GM21515 (cell line): Measurements from ENCODE around the gene RABL2B.
"Not testable (repeated sequence)": the region's sequence is repeated elsewhere in the genome, so short reads cannot be mapped to it uniquely, and the experiment has no call there.

Source experiments
- ATAC-seq: cut with Tn5 transposase; IDR thresholded peaks from one replicate; pipeline ENCODE4 v1.9.1; 2021; ENCODE audit not compliant: unreplicated experiment

Gene RABL2B

GRCh38 chr22:50783033-50783879 lies at the start of gene RABL2B:
Gene RABL2B, minus strand, starts transcription at chr22:50783636. Its CDS starts 1,342 bp downstream, at chr22:50782294.
- ATAC-seq: peak; percentile 87

- ATAC-seq: not testable (repeated sequence)
Observed at GRCh38 chr22:50786936-50787335, 3.5 kb upstream of the RABL2B start.

- ATAC-seq: not testable (repeated sequence)
Observed at GRCh38 chr22:50785289-50785688, 1.9 kb upstream of the RABL2B start.

- not testable (repeated sequence) for ATAC-seq
Observed at GRCh38 chr22:50783880-50784276, 442 bp upstream of the RABL2B start.

- ATAC-seq: not testable (repeated sequence)
Observed at GRCh38 chr22:50782253-50782652, 1.2 kb downstream of the RABL2B start.

GRCh38 chr22:50780244-50780643 lies 3.2 kb downstream of the RABL2B start:
- ATAC-seq: not testable (repeated sequence)

- ATAC-seq: not testable (repeated sequence)
Observed at GRCh38 chr22:50777631-50778030, 5.8 kb downstream of the RABL2B start.

DNA sequence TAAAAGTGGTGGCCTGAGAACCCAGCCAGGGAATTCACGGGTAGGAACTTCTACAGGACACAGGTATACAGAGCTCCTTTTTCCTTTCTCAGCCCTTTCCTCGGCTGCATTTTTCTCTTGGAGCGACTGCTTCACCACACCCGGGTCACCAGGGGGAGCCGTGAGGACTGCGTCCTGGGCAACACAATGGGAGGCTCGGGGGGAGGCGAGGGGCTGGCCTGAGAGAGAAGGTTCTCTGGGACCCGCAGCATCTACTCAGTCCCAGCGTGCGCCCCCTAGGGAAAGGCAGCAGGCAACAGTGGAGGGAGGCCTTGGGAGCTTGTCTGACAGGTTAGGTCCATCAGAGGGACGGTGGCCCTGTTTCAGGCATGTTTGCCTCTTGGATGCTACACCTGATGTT lies 8.3 kb downstream of the RABL2B start:
- ATAC-seq: not testable (repeated sequence)

- ATAC-seq: not testable (repeated sequence)
Observed at GRCh38 chr22:50764288-50764687, 19.1 kb downstream of the RABL2B start.

GRCh38 chr22:50761829-50762228 lies 21.6 kb downstream of the RABL2B start:
- not testable (repeated sequence) for ATAC-seq

- ATAC-seq: not testable (repeated sequence)
Observed at GRCh38 chr22:50759597-50760341, 23.7 kb downstream of the RABL2B start.

- not testable (repeated sequence) for ATAC-seq
Observed at GRCh38 chr22:50756949-50757491, 26.4 kb downstream of the RABL2B start.

DNA sequence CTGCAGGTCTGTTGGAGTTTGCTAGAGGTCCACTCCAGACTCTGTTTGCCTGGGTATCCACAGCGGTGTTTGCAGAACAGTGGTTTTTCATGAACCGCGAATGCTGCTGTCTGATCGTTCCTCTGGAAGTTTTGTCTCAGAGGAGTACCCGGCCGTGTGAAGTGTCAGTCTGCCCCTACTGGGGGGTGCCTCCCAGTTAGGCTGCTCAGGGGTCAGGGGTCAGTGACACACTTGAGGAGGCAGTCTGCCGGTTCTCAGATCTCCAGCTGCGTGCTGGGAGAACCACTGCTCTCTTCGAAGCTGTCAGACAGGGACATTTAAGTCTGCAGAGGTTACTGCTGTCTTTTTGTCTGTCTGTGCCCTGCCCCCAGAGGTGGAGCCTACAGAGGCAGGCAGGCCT lies 27.0 kb downstream of the RABL2B start:
- ATAC-seq: not testable (repeated sequence)

DNA sequence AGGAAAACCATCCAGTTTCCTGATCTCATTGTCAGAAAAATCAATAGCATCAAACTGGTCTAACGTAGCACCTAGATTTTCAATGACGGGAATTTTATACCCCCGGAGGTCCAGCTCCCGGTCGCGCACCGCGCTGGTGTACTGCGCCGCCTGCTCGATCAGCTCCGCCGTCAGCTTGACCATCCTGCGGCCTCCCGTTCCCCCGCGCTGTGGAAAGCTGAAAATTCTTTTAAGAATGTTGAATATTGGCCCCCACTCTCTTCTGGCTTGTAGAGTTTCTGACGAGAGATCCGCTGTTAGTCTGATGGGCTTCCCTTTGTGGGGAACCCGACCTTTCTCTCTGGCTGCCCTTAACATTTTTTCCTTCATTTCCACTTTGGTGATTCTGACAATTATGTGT lies 28.2 kb downstream of the RABL2B start:
- ATAC-seq: not testable (repeated sequence)

DNA sequence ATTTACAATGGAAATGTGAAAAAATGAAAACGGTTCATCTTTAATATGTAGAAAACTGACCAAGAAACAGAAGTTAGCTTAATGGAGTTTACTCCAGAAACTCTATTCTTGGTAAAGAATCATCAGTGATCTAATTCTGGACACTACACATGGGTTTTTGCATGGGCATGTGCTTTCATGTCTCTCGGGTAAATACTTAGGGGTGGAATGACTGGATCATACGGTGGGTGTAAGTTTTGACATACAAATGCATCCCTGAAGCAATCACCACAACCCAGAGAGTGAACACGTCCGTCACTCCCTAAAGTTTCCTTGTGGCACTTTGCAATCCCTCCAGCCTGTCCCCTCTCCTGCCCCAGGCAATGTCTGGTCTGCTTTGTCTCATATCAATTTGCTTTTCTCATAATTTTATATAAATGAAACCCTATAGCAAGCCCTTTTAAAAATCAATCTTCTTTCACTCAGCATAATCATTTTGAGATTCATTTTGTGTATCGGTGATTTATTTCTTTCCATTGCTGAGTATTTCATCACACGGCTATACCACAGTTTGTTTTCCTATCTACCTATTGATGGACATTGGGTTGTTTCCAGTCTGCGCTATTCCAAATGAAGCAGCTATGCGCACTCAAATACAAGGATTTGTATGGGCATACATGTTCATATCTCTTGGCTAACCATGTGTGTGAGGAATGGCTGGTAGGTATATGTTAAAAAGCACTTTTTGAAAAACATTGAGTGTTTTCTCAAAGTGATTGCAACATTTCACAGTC lies 33.9 kb downstream of the RABL2B start:
- ATAC-seq: not testable (repeated sequence)

DNA sequence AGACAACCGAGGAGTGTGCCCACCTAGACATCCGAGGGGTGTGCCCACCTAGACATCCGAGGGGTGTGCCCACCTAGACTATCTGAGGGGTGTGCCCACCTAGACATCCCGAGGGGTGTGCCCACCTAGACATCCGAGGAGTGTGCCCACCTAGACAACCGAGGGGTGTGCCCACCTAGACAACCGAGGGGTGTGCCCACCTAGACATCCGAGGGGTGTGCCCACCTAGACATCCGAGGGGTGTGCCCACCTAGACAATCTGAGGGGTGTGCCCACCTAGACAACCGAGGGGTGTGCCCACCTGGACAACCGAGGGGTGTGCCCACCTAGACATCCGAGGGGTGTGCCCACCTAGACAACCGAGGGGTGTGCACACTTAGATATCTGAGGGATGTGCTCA lies 34.8 kb downstream of the RABL2B start:
- ATAC-seq: not testable (repeated sequence)

DNA sequence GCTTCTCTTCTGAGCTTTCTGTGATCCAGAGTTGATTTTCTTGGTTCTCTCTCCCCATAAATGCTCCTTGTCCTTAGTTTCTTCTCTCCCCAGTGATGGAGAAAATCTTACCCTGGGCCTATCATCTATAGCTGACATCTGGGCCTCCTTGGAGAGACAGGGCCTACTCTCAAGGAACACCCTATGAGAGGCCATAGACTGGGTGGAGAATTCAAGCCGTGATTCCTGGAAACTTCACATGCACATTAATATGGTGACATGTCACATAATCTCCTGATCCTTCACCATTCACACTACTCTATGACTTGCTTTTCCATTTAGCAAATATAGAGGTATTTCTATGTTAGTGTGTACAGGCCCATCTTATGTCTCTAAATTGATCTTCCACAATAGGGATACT lies 35.9 kb downstream of the RABL2B start:
- ATAC-seq: not testable (repeated sequence)

- ATAC-seq: not testable (repeated sequence)
Observed at GRCh38 chr22:50744424-50744823, 39.0 kb downstream of the RABL2B start.

DNA sequence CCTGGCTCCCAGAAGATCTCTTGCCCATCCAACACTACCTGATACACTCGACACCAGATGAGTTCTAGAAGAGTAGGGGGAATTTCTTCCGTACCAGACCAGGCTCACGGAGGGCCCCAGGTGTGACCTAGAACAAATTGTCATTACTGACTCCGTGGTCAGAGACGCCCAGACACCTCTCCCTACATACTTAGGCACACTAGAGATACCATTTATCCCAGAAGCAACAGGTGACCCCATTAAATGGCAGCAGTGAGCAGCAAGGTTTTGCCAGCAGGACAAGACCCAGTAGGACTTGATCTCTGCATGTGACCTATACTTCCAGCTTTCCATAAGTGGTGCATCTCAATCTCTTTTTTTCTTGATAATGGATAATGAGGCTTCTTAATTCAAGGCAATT lies 42.7 kb downstream of the RABL2B start:
- ATAC-seq: not testable (repeated sequence)

DNA sequence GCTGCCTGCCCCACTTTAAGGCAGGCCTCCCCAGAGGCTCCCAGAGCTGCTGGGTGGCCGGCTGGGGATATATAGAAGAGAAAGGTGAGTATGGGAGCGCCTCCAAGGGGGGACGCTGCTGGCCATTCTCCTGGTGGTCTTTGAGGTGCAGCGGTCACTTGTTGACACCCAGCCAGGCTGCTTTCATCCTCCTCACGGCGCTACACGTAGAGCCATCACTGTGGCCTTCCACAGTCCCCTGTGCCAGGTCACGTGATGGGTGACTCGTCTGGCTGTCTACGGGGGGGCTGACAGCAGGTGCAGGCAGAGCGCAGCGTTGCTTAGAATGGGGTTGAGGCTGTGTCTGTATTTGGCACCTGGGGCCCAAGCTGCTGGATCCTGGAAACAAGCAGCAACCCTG lies 43.5 kb downstream of the RABL2B start:
- ATAC-seq: no peak

DNA sequence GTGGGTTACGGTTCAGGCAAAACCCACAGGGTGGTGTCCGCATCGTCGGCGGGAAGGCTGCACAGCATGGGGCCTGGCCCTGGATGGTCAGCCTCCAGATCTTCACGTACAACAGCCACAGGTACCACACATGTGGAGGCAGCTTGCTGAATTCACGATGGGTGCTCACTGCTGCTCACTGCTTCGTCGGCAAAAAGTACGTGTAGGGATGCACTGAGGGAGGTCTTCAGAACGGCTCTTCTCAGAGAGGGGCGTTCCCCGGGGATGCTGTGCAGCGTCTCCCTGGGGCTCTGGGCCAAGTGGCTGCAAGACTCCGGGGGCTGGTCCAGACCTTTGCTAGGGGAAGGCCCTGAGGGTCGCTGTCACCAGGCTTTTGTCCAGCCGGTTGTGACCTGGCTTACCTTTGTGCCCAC lies 44.2 kb downstream of the RABL2B start:
- ATAC-seq: no peak
